ENCODE results near the gene EFEMP1. TPM values are rescaled to one million over a fixed set of nuclear protein-coding genes. Genes with fewer than 3 reads are reported as not detected.

EFEMP1 gene
- total and polyA plus RNA-seq, 2 experiments from 2014 or later, result 0.66 to 2.4 TPM

- Histone ChIP-seq H3K27ac (no peak overlapping the region), H3K4me3 (no peak overlapping the region)
- peak in 1 of 2 donors; percentile 99 for DNase-seq (ENCODE audit: low read depth in 1 of 2, low spot score in 1 of 2)
Observed at GRCh38 chr2:55862246-55862645, 61.3 kb downstream of the EFEMP1 start.

GRCh38 chr2:55861733-55862132, 61.8 kb downstream of the EFEMP1 start:
- H3K4me3 ChIP-seq, result no peak overlapping the region
- no peak overlapping the region for H3K27ac ChIP-seq
- peak in 1 of 2 donors; percentile 66 for DNase-seq (ENCODE audit: low read depth in 1 of 2, low spot score in 1 of 2)
- H3K9me3 ChIP-seq (ENCODE audit: low read depth), result no peaks in the 10 kb centered on the region
- H3K27me3 ChIP-seq, result no peaks in the 10 kb centered on the region
- no peak for TF ChIP-seq CTCF (IDR thresholded peaks at IDR 0.05; ENCODE audit: low read depth, low read length)
- H3K4me1 ChIP-seq (ENCODE audit: low read depth), result no peaks in the 10 kb centered on the region
- H3K36me3 ChIP-seq, result no peaks in the 10 kb centered on the region

More at GRCh38 chr2:55862246-55862645, 61.3 kb downstream of the EFEMP1 start:
- no peaks in the 10 kb centered on the region for H3K9me3 ChIP-seq (ENCODE audit: low read depth)
- H3K4me1 ChIP-seq (ENCODE audit: low read depth), result no peaks in the 10 kb centered on the region
- no peak for TF ChIP-seq CTCF (IDR thresholded peaks at IDR 0.05; ENCODE audit: low read depth, low read length)
- H3K36me3 ChIP-seq, result no peaks in the 10 kb centered on the region
- H3K27me3 ChIP-seq, result no peaks in the 10 kb centered on the region

- Histone ChIP-seq H3K4me3 (no peak overlapping the region), H3K9me3 (ENCODE audit: low read depth) (no peaks in the 10 kb centered on the region), H3K27ac (no peak overlapping the region), H3K36me3 (no peaks in the 10 kb centered on the region), H3K4me1 (ENCODE audit: low read depth) (no peaks in the 10 kb centered on the region), H3K27me3 (no peaks in the 10 kb centered on the region)
- no peak for TF ChIP-seq CTCF (IDR thresholded peaks at IDR 0.05; ENCODE audit: low read depth, low read length)
- no peak for DNase-seq (ENCODE audit: low read depth in 1 of 2, low spot score in 1 of 2)
Observed at GRCh38 chr2:55860832-55861231, 62.8 kb downstream of the EFEMP1 start.

GRCh38 chr2:55859875-55860274, 63.7 kb downstream of the EFEMP1 start:
- H3K27ac ChIP-seq, result no peak overlapping the region
- H3K4me1 ChIP-seq (ENCODE audit: low read depth), result no peaks in the 10 kb centered on the region
- H3K27me3 ChIP-seq, result no peaks in the 10 kb centered on the region
- DNase-seq (ENCODE audit: low read depth in 1 of 2, low spot score in 1 of 2), result no peak
- H3K36me3 ChIP-seq, result no peaks in the 10 kb centered on the region
- no peak overlapping the region for H3K4me3 ChIP-seq
- no peaks in the 10 kb centered on the region for H3K9me3 ChIP-seq (ENCODE audit: low read depth)
- no peak for TF ChIP-seq CTCF (IDR thresholded peaks at IDR 0.05; ENCODE audit: low read depth, low read length)

- no peak for TF ChIP-seq CTCF (IDR thresholded peaks at IDR 0.05; ENCODE audit: low read depth, low read length)
- H3K36me3 ChIP-seq, result no peaks in the 10 kb centered on the region
- no peaks in the 10 kb centered on the region for H3K4me1 ChIP-seq (ENCODE audit: low read depth)
- no peak for DNase-seq (ENCODE audit: low read depth in 1 of 2, low spot score in 1 of 2)
- no peaks in the 10 kb centered on the region for H3K9me3 ChIP-seq (ENCODE audit: low read depth)
- H3K4me3 ChIP-seq, result no peak overlapping the region
- H3K27ac ChIP-seq, result no peak overlapping the region
- H3K27me3 ChIP-seq, result no peaks in the 10 kb centered on the region
Observed at GRCh38 chr2:55857766-55858165, 65.8 kb downstream of the EFEMP1 start.

GRCh38 chr2:55856936-55857335, 66.6 kb downstream of the EFEMP1 start:
- Histone ChIP-seq H3K4me3 (no peak overlapping the region), H3K27ac (no peak overlapping the region), H3K9me3 (ENCODE audit: low read depth) (no peaks in the 10 kb centered on the region), H3K27me3 (no peaks in the 10 kb centered on the region), H3K4me1 (ENCODE audit: low read depth) (no peaks in the 10 kb centered on the region), H3K36me3 (no peaks in the 10 kb centered on the region)
- DNase-seq (ENCODE audit: low read depth in 1 of 2, low spot score in 1 of 2), result peak in 1 of 2 donors; percentile 39
- no peak for TF ChIP-seq CTCF (IDR thresholded peaks at IDR 0.05; ENCODE audit: low read depth, low read length)

All from cardiac muscle cell (in vitro differentiated cells and primary cell).